GM19351 (cell line): ENCODE results near the gene ELOVL2.
A peak's percentile ranks its signal among the peaks of the same experiment; 100 is the strongest.

Experiments used
- ATAC-seq: cut with Tn5 transposase; IDR thresholded peaks from one replicate; pipeline ENCODE4 v1.9.1; 2021; ENCODE audit warnings: mild to moderate bottlenecking, moderate library complexity; ENCODE audit not compliant: unreplicated experiment

ELOVL2 gene

GRCh38 chr6:11058406-11058805 is 14.3 kb upstream of the ELOVL2 start:
- no peak for ATAC-seq

GRCh38 chr6:11056871-11057270 is 12.8 kb upstream of the ELOVL2 start:
- ATAC-seq, result no peak

GRCh38 chr6:11055127-11055627 is 11.1 kb upstream of the ELOVL2 start:
- ATAC-seq, result no peak

- ATAC-seq, result no peak
These were observed 10.6 kb upstream of the ELOVL2 start for GRCh38 chr6:11054722-11055121.

- ATAC-seq, result no peak
These were observed 9.2 kb upstream of the ELOVL2 start for GRCh38 chr6:11053307-11053706.

- ATAC-seq, result no peak
These were observed 6.6 kb upstream of the ELOVL2 start for GRCh38 chr6:11050731-11051130.

GRCh38 chr6:11044712-11045167 is 635 bp upstream of the ELOVL2 start:
- ATAC-seq, result no peak

GRCh38 chr6:11043378-11043960 is 636 bp downstream of the ELOVL2 start:
- ATAC-seq, result peak; percentile 8

GRCh38 chr6:11042750-11043377 is 1.2 kb downstream of the ELOVL2 start:
- ATAC-seq, result peak; percentile 30

- no peak for ATAC-seq
These were observed 1.9 kb downstream of the ELOVL2 start for GRCh38 chr6:11042025-11042749.

GRCh38 chr6:11040134-11040533 is 4.0 kb downstream of the ELOVL2 start:
- no peak for ATAC-seq

- no peak for ATAC-seq
These were observed 5.1 kb downstream of the ELOVL2 start for GRCh38 chr6:11039040-11039439.

GRCh38 chr6:11036977-11037430 is 7.1 kb downstream of the ELOVL2 start:
- ATAC-seq, result no peak

- no peak for ATAC-seq
These were observed 7.8 kb downstream of the ELOVL2 start for GRCh38 chr6:11036351-11036740.

- ATAC-seq, result no peak
These were observed 8.3 kb downstream of the ELOVL2 start for GRCh38 chr6:11035616-11036350.

- ATAC-seq, result no peak
These were observed 10.3 kb downstream of the ELOVL2 start for GRCh38 chr6:11033825-11034224.

- ATAC-seq, result no peak
These were observed 13.2 kb downstream of the ELOVL2 start for GRCh38 chr6:11030904-11031303.

GRCh38 chr6:11028959-11029358 is 15.1 kb downstream of the ELOVL2 start:
- no peak for ATAC-seq

GRCh38 chr6:11027565-11028110 is 16.5 kb downstream of the ELOVL2 start:
- ATAC-seq, result no peak

GRCh38 chr6:11025921-11026635 is 18.0 kb downstream of the ELOVL2 start:
- peak; percentile 93 for ATAC-seq
